K562 treated with DMSO at 1 percent for 48 hours (cell line): Measurements from ENCODE around the gene ESF1. TPM values are rescaled to one million over a fixed set of nuclear protein-coding genes. Genes with fewer than 3 reads are reported as not detected.

Experiments
- total RNA-seq: library from RNA; unstranded; fragments of 300-600 nt; gene quantifications from 2 replicates; pipeline ENCODE4 v1.2.3, GENCODE V29; 2022; ENCODE audit warnings: low replicate concordance; ENCODE audit errors: extremely low read depth

ESF1 gene
- not detected in 2 replicates for total RNA-seq

GRCh38 chr20:13784893-13785715, at the start of gene ESF1, which contains the start of gene NDUFAF5:
ESF1 (minus strand) TSS chr20:13784919; CDS start chr20:13783140, 1,779 bp downstream.
NDUFAF5 (plus strand) TSS chr20:13785028; CDS start chr20:13785069, 41 bp downstream.

Other genes with a start within 250 kb of the ESF1 start
- gene TASP1, start 146.0 kb downstream of the ESF1 start, total RNA-seq: not detected in 2 replicates
- not detected in 2 replicates for gene NDUFAF5, start 109 bp upstream of the ESF1 start, total RNA-seq
- gene SEL1L2, start 205.7 kb upstream of the ESF1 start, total RNA-seq: not detected in 2 replicates
- not detected in 2 replicates for gene MACROD2, start 210.6 kb upstream of the ESF1 start, total RNA-seq